ENCODE data around the gene KLF11.

Gene KLF11

DNA sequence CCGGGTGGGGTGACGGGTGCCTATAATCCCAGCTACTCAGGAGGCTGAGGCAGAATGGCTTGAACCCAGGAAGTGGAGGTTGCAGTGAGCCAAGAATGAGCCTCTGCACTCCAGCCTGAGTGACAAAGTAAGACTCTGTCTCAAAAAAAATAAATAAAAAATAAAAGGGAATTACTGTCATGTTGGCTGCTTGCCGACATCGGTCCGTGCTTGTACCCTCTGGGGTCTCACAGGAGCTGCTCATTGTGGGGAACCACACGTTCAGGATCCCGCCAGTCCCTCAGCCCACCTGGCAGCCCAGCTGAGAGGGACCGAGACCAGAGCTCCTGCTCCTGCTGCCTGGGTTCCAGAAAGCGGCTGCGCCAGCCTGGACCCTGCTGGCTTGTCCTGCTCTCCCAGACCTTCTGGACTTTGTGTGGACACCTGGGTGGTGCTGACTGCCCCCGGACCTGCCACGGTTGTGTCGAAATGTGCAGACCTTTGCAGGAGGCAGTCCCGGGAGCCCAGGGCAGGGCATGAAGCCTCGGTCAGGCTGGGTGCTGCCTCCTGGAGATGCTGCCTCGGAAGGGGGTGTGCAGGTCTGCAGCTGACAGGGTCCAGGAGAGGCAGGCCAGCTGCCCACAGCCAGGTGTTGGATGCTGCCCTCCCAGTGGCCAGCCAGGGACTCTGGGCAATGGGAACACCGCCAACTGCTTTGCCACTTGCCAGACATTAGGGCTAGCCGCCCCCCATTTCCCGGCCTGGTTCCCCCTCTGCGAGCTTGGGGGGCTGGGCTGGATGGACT lies 16.4 kb downstream of the KLF11 start:
- in situ Hi-C loops (cut with MboI; ENCODE audit: low sequenced_read_pairs) = no loop called here

DNA sequence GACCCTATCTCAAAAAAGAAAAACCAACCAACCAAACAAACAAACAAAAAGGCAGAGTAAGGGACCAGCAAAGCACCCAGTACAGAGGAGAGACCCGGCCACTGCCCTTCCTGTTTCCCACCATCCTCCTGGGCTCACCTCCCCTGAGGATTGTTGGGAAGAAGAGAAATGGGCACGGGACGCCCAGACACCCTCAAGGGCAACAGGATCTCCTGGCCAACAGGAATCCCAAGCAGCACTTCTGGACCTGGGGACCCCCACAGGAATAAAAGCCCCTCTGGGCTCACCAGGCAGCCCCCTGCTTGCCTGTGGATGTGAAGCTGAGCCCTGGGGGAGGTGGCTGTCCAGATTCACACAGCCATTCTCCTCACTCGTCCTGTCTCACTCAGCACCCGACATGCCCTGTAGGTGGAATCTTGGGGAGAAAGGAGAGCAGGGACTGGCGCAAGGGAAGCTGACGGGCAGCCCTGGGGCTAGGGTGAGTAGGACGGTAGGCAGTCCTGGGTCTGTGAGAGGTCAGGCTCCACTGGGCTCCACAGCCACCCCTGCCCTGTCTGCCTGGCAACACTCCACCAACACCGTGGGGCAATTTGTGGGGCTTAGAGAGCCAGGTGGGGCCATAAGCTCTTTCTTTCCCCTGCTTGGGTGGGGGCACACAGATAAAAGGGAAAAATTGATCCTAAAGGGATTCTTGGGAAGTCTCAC lies 18.0 kb downstream of the KLF11 start:
- in situ Hi-C loops (cut with MboI; ENCODE audit: low sequenced_read_pairs) = no loop called here

DNA sequence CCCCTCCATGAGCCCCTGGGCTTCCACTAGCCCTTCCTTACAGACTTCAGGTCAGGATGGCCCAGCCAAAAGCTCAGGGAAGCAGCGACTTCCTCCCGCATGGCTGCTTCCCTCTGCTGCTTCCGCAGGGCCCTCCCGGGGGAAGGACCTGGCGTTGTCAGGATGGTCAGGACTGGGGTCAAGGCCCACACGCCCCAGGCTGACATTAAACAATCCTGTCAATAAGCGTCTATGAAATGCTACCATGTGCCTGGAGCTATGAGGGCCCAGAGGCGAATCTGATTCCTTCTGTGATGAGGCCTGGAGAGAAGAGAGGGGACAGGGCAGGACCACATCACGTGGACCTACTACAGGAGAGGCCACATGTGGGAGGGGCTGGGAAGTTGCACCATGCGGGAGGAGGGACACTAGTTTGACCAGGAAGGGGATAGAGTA lies 19.6 kb downstream of the KLF11 start:
- in situ Hi-C loops (cut with MboI; ENCODE audit: low sequenced_read_pairs) = no loop called here

DNA sequence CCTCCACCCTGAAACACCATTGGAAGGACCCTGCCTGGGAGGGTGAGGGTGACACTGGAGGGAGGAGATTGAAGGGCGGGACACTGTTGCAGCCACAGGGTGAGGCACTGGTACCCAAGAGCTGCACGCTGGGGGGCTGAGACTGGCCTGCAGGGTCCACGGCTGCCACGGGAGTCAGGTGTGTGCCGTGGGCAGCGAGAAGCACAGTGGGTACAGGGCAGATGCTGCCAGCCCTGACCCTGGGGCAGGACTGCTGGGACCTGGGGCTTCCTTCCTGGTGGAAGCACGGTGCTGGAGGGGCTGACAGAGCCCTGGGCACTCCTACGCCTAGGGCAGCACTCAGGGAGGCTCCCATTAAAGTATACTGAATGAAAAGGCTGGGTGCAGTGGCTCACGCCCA lies 20.2 kb downstream of the KLF11 start:
- in situ Hi-C loops (cut with MboI; ENCODE audit: low sequenced_read_pairs) = no loop called here

DNA sequence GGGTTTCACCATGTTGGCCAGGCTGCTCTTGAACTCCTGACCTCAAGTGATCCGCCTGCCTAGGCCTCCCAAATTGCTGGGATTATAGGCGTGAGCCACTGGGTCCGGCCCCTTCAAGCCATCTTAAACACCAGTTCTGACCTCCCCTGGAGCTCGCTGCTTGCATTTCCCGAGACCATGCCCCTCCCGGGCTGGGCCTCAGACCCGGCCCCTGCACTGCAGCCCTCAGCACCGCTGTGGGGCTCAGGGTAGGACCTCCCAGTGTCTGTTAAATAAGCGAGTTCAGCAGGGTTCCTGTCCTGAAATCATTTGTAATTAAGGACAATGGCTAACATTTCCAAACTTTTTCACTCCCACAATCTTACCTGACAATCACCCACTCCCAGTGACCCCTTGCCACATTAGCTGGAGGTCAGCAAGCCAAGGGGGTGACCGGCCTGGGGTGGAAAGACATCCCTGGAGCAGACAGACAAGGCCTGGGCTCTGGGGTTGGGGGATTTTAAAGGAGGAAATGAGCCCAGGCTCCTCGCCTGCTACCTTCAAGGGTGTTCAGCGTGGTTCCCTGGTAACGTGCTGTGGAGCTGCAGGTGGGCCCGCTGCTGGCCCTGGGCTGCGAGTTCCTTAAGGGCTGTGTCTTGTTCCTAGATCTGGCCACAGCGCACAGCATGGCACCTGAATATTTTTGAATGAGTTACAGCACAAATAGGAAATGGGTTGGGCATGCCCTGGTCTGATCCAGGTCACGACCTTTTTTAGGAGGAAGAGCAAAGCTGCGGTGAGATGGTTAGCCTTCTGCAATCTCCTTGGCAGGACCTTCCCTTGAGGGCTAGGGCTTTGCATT lies 21.8 kb downstream of the KLF11 start:
- in situ Hi-C loops (cut with MboI; ENCODE audit: low sequenced_read_pairs) = no loop called here

DNA sequence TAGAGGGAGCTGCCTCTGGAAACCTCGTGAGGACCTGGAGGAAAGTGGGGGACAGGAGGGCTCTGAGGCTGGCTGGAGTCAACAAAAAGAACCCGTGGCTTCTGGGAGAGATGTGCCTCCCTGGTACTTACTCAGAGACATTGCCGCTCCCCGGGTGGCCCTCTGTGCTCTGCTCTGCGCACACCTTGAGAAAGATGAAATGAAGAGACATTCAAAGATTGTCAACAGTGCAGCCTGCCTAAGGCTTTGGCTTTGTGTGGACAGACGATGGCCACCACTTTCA lies 22.4 kb downstream of the KLF11 start:
- in situ Hi-C loops (cut with MboI; ENCODE audit: low sequenced_read_pairs) = no loop called here

DNA sequence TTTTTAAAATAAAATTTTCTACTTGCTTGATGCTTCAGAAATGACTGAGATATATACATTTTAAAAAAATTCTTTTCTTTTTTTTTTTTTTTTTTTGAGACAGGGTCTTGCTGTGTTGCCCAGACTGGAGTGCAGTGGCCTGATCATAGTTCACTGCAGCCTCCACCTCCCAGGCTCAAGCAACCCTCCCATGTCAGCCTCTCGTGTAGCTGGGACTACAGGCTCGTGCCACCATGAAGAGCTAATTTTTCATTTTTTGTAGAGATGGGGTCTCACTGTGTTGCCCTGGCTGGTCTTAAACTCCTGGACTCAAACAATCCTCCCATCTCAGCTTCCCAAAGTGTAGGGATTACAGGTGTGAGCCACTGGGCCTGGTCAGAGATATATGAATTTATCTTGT lies 24.0 kb downstream of the KLF11 start:
- in situ Hi-C loops (cut with MboI; ENCODE audit: low sequenced_read_pairs) = no loop called here

DNA sequence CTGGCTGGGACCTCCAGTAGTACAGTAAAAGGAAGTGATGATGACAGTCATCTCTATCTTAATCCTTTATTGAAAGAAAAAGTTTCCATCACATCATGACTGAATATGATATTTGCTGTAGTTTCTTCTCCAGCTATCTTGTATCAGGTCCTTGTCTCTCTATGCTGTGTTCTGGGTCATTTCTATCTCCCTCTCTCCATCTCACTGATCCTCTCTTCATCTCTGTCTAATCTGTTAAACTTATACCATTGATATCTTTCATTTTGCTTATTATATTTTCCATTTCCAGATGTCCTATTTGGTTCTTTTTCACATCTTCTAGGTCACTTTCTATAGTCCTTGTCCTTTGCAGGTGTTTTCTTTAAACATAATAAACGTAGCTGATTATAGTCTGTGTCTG lies 24.5 kb downstream of the KLF11 start:
- in situ Hi-C loops (cut with MboI; ENCODE audit: low sequenced_read_pairs) = no loop called here

DNA sequence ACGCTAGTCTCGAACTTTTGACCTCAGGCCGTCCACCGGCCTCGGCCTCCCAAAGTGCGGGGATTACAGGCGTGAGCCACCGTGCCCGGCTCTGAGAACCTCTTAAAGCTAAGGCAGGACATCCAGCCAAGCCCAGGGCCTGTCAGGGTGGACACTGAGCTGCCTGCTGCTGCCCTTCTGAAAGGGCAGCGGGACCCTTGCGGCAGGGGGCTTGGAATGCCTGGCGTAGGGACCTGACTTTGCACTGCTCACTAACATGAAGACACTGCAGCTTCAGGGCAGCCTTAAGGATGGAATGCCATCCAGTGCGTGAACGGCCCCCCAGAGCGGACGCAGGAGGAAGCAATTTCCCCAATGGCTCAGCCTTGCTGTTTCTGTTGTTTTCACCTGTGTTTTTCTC lies 27.8 kb downstream of the KLF11 start:
- in situ Hi-C loops (cut with MboI; ENCODE audit: low sequenced_read_pairs) = no loop called here

DNA sequence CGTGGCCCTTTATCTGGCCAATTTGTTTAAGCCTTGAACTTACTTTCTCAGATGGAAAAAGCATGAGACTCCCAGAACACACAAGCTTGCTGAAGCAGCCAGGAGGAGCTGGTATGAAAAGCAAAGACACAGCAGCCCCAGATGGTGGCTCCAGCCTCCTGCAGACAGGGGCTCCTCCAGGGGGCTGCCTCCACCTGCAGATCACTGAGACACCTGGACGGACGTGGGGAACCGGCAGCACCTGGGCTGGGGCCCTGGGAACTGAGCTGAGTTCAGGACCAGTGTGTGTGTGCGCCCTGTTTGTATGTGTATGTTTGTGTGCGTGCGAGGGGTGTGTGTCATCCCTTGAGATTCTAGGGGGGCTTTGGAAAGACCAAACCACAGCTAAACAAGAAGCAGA lies 28.2 kb downstream of the KLF11 start:
- in situ Hi-C loops (cut with MboI; ENCODE audit: low sequenced_read_pairs) = no loop called here

DNA sequence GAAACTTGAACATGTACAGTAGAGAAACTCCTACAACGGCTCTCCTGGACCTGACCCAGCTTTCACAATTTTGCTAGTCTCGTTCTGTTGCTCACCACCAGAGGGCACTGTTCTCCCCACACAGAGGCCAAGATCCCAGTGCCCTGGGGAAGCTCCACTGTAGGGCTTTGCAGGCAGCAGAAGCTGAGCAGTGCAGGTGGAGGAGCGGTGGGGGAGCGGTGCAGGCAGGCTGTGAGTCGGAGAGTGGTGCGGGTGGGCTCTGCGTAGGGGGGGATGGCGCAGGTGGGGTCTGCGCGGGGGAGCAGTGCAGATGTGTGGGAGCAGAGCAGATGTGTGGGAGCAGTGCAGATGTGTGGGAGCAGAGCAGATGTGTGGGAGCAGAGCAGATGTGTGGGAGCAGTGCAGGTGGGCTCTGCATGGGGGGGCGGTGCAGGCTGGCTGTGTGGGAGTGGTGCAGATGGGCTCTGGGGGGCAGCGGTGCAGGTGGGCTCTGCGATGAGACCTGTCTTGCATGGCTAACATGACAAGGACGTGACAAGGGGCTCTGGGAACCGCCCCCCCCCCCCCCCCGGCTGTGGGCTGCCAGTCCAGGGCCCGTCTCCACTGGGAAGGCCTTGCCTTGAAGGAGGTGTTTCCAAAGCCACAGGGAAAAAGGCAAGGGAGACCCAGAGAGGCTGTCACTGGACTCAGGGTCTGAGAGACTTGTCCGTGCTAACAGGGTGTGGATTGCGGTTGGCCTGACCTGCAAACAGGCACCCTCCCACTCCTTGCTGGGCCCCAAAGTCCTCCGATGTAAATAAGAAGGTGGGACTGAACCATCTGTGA lies 29.5 kb downstream of the KLF11 start:
- in situ Hi-C loops (cut with MboI; ENCODE audit: low sequenced_read_pairs) = no loop called here

DNA sequence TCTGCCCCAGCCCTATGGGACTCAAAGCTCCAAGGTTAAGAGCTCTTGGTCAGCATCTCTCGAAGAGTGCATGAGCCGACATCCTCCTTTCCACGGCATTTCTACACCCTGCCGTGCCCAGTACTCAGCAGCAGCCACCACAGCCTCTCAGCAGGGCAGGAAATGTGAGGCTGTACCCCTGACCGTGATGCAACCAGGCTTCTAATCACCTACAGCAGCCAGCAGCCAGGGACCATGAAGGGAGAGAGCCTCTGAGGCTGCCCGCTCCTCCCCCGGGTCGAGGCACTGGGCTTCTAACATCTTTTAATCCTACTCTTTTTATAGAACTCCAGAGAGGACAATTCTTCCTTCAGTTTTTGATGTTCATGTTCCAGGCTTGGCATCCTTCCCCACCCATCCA lies 30.4 kb downstream of the KLF11 start:
- in situ Hi-C loops (cut with MboI; ENCODE audit: low sequenced_read_pairs) = no loop called here

DNA sequence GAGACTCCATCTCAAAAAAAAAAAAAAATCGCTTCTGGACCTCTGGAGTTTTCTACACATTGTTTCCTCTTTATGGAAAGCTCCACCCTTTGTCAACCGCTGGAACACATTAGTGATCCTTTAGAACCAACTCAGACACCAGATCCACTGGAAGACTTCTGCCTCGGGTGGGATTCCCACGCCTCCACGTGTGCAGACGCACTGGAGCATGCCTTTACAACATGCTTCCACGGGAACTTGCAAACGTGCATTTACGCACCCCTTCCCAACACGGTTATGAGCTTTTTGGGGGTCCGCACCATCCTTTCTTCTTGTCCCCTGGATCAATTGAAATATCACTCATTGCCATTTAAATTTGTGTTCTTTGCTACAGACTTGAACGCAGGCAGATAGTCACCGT lies 31.8 kb downstream of the KLF11 start:
- in situ Hi-C loops (cut with MboI; ENCODE audit: low sequenced_read_pairs) = no loop called here

DNA sequence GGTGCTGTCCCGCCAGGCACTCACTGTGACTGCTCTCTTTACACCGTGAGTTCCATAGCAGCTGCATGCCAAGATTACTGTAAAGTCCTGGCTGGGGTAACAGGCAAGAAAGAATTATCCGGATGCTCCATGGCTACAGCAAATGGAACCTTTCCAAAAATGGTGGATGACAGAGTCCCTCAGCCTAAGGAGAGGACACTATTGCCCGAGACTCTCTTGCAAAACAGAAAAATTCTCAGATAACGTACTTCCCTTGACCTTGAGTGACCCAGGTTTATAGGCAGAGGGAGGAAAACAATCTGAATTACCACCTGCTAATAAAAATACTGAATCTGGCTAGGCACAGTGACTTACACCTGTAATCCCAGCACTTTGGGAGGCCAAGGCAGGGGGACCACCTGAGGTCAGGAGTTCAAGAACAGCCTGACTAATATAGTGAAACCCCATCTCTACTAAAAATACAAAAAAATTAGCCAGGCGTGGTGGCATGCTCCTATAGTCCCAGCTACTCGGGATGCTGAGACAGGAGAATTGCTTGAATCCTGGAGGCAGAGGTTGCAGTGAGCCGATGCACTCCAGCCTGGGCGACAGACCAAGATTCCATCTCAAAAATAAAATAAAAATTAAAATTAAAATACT lies 32.3 kb downstream of the KLF11 start:
- in situ Hi-C loops (cut with MboI; ENCODE audit: low sequenced_read_pairs) = no loop called here

DNA sequence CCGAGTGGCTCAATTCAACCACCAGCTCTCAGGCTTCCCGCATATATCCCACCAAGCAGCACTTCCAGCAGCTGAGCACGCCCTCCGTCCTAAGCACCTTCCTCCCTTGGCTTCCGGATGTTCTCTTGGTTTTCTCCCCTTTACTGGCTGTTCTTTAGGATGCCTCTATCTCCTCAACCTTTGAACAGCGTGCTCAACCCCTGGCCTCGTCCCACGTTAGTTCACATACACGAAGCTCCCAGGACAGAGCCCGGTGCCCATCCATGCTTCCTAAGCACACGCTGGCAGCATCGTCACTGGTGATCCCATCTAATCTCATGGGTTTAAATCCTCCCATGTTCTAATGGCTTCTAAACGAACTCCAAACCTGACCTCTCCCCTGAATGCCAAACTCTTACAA lies 33.2 kb downstream of the KLF11 start:
- in situ Hi-C loops (cut with MboI; ENCODE audit: low sequenced_read_pairs) = no loop called here

DNA sequence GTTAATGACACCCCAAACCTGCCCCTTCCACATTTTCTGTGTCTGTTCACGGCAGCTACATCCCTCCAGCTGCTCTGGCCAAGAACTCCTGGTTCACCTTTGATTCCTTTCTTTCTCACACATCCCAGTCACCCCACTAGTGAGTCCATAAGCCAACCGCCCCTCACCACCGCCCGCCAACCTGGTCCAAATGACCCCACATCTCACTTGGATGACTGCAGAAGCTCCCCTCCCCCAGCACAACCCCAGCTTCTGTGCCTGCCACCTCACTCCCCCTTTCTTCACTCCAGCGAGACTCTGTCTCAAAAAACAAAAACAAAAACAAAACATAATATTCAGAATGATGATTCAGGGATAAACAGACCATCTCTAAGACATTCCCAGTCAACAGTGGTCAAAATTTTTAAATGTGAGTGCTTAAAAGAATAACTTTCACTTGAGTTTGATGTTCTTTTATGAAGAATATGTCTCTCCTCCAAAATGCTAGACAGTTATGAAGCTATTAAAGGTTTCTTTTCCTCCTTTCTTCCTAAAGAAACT lies 33.7 kb downstream of the KLF11 start:
- in situ Hi-C loops (cut with MboI; ENCODE audit: low sequenced_read_pairs) = no loop called here

DNA sequence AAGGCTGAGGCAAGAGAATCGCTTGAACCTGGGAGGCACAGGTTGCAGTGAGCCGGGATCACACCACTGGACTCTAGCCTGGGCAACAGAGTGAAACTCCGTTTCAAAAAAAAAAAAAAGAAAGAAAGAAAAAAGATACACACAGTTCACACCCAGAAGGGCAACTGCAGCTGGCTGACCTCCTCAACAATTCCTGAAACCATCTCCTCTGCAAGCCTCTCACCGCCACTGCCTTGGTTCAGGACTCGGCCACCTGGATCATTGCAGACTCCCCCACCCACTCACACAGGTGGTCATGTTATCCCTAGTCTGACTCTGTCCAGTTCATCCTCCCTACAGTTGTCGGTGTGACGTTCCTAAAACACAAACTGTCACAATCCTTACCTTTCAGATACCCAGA lies 34.7 kb downstream of the KLF11 start:
- in situ Hi-C loops (cut with MboI; ENCODE audit: low sequenced_read_pairs) = no loop called here

DNA sequence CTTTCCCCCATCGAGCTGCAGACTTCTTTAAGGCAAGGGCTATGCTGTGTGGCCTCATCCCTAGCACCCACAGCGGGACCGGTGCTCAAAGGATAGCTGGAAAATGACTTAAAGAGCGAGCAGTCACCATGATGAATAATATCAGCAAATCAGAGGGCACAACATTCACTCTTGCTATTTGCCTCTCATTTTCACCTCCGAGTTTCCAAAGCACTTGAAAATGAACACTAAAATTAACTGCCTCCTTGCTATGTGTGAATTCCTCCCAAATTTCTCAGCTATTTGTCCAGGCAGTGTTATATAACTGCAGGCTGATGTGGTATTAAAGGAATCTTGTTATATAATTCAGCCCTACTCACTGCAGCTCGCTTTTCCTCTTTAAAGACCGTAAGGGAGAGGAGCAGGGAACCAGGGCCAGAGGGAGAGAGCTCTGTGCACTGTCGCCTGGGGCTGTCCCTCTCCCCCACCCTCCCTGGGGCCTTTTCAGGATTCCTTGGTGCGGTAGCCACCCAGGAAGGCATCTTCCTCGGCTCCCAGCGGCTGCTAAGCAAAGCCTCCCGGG lies 35.4 kb downstream of the KLF11 start:
- in situ Hi-C loops (cut with MboI; ENCODE audit: low sequenced_read_pairs) = no loop called here

DNA sequence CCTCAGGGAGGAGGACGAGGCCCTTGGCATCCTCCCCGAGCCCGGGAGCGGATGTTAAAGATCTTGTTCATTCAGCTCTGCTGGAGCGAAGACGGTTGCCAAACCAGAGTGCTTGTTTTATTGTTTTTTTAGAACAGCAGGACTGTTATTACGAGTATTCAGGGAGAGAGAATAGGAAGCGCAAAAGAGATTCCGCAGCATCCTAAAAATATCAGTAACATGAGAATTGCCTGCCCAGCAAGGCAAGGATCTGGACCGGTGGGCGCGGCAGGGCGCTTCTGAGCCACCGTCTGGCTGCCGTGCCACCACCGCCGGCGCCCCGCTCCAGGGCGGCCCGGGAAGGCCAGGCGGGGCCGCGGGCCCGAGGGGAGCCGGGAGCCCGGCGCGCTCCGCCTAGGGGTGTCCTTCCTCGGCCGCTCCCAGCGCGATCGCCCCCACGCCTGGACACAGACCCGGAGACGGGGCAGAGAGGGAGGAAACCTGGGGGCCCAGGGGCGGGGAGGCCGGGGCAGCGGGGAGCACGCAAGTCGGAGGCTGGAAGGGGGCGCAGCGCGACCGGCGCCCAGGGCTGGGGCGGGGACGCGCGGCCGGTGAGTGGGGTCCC lies 36.0 kb downstream of the KLF11 start:
- in situ Hi-C loops (cut with MboI; ENCODE audit: low sequenced_read_pairs) = no loop called here
